MM.1S (cell line): Measurements from ENCODE around the gene ADAMTS6.

Experiments used
- DNase-seq: peaks from one replicate; pipeline ENCODE4 v3.0.0-alpha.2; 2015
- H2AFZ ChIP-seq: fragments of 300-600 bp; sonication (generic); 2 replicates; pipeline ENCODE4 v1.6.0; 2016; ENCODE audit warnings: antibody characterized with exemption, low read length
- H3F3A ChIP-seq: fragments of 300-600 bp; sonication (generic); 2 replicates; pipeline ENCODE4 v1.6.1; 2016; ENCODE audit warnings: mild to moderate bottlenecking, antibody characterized with exemption, low read length, moderate library complexity, mixed read lengths; ENCODE audit not compliant: insufficient read depth
- H3K27ac ChIP-seq: fragments of 300-600 bp; sonication (generic); 2 replicates; pipeline ENCODE4 v1.5.1; 2016; ENCODE audit warnings: mild to moderate bottlenecking, low read length
- H3K27me3 ChIP-seq: fragments of 300-600 bp; sonication (generic); replicated peaks from 2 replicates; pipeline ENCODE4 v1.6.0; 2016; ENCODE audit warnings: low read length; ENCODE audit not compliant: insufficient read depth
- H3K36me3 ChIP-seq: fragments of 300-600 bp; sonication (generic); replicated peaks from 2 replicates; pipeline ENCODE4 v1.6.1; 2016; ENCODE audit warnings: mild to moderate bottlenecking, low read length, mixed read lengths; ENCODE audit not compliant: insufficient read depth
- H3K4me1 ChIP-seq: fragments of 300-600 bp; sonication (generic); 2 replicates; pipeline ENCODE4 v1.6.1; 2016; ENCODE audit warnings: low read length, mixed read lengths
- H3K4me2 ChIP-seq: fragments of 300-600 bp; sonication (generic); 2 replicates; pipeline ENCODE4 v1.6.0; 2016; ENCODE audit warnings: low read depth, low read length
- H3K4me3 ChIP-seq: fragments of 300-600 bp; sonication (generic); 2 replicates; pipeline ENCODE4 v1.5.1; 2016; ENCODE audit warnings: low read length, mixed read lengths
- H3K79me2 ChIP-seq: fragments of 300-600 bp; sonication (generic); 2 replicates; pipeline ENCODE4 v1.6.1; 2016; ENCODE audit warnings: mixed run types, low read length, mixed read lengths
- H3K9ac ChIP-seq: fragments of 300-600 bp; sonication (generic); 2 replicates; pipeline ENCODE4 v1.6.1; 2016; ENCODE audit warnings: low read length, mixed read lengths
- H3K9me2 ChIP-seq: fragments of 300-600 bp; sonication (generic); replicated peaks from 2 replicates; pipeline ENCODE4 v1.6.1; 2016; ENCODE audit warnings: mild to moderate bottlenecking, low read length, mixed read lengths; ENCODE audit not compliant: insufficient read depth
- H3K9me3 ChIP-seq: fragments of 300-600 bp; sonication (generic); replicated peaks from 2 replicates; pipeline ENCODE4 v1.6.1; 2016; ENCODE audit warnings: mild to moderate bottlenecking, low read length, mixed read lengths; ENCODE audit not compliant: insufficient read depth
- H4K20me1 ChIP-seq: fragments of 300-600 bp; sonication (generic); 2 replicates; pipeline ENCODE4 v1.6.1; 2016; ENCODE audit warnings: mild to moderate bottlenecking, low read length, moderate library complexity, mixed read lengths; ENCODE audit not compliant: insufficient read depth
- CTCF ChIP-seq: fragments of 300-600 bp; sonication (generic); IDR thresholded peaks from 2 replicates; pipeline ENCODE4 v1.5.1; 2016; ENCODE audit warnings: antibody characterized with exemption, low read length, mixed read lengths
- EZH2 ChIP-seq: fragments of 300-600 bp; sonication (generic); optimal IDR thresholded peaks from 2 replicates; pipeline ENCODE3; 2017; ENCODE audit warnings: low read depth, mild to moderate bottlenecking, antibody characterized with exemption, low read length, mixed read lengths
- EZH2phosphoT487 ChIP-seq: fragments of 300-600 bp; sonication (generic); IDR thresholded peaks from 2 replicates; pipeline ENCODE4 v1.6.1; 2018; ENCODE audit warnings: antibody characterized with exemption, low read length

ADAMTS6 gene

GRCh38 chr5:65423623-65424022 lies 58.1 kb downstream of the ADAMTS6 start:
- Histone ChIP-seq H3K9me2 (no peaks in the 10 kb centered on the region), H3K27ac (no peak overlapping the region), H3K4me3 (no peak overlapping the region), H3K4me1 (no peaks in the 10 kb centered on the region), H3K27me3 (no peaks in the 10 kb centered on the region), H3K4me2 (no peak overlapping the region), H3F3A (no peaks in the 10 kb centered on the region), H3K9ac (no peak overlapping the region), H3K79me2 (no peaks in the 10 kb centered on the region), H3K36me3 (no peaks in the 10 kb centered on the region), H2AFZ (no peak overlapping the region), H3K9me3 (no peaks in the 10 kb centered on the region), H4K20me1 (no peaks in the 10 kb centered on the region)
- no peak for DNase-seq
- TF ChIP-seq CTCF = no peak
- TF ChIP-seq EZH2phosphoT487 = no peak
- no peak for TF ChIP-seq EZH2

- Histone ChIP-seq H3K4me1 (no peaks in the 10 kb centered on the region), H3K4me2 (no peak overlapping the region), H2AFZ (no peak overlapping the region), H3K36me3 (no peaks in the 10 kb centered on the region), H3F3A (no peaks in the 10 kb centered on the region), H3K79me2 (no peaks in the 10 kb centered on the region), H3K9ac (no peak overlapping the region), H4K20me1 (no peaks in the 10 kb centered on the region), H3K27ac (no peak overlapping the region), H3K4me3 (no peak overlapping the region), H3K27me3 (no peaks in the 10 kb centered on the region), H3K9me2 (no peaks in the 10 kb centered on the region), H3K9me3 (no peaks in the 10 kb centered on the region)
- DNase-seq = no peak
- no peak for TF ChIP-seq EZH2
- TF ChIP-seq CTCF = no peak
Measured at GRCh38 chr5:65418661-65419060, 63.1 kb downstream of the ADAMTS6 start.

- no peaks in the 10 kb centered on the region for H3K36me3 ChIP-seq
- no peaks in the 10 kb centered on the region for H3K27me3 ChIP-seq
- no peak overlapping the region for H3K27ac ChIP-seq
- H3K9me2 ChIP-seq = no peaks in the 10 kb centered on the region
- no peak for DNase-seq
- no peaks in the 10 kb centered on the region for H3K79me2 ChIP-seq
- H3K4me1 ChIP-seq = no peaks in the 10 kb centered on the region
- H2AFZ ChIP-seq = no peak overlapping the region
- H3K4me3 ChIP-seq = no peak overlapping the region
- no peaks in the 10 kb centered on the region for H3F3A ChIP-seq
- no peaks in the 10 kb centered on the region for H3K9me3 ChIP-seq
- TF ChIP-seq EZH2phosphoT487 (no peak), CTCF (no peak), EZH2 (no peak)
- H3K4me2 ChIP-seq = no peak overlapping the region
- no peak overlapping the region for H3K9ac ChIP-seq
- no peaks in the 10 kb centered on the region for H4K20me1 ChIP-seq
Measured at GRCh38 chr5:65413822-65414221, 67.9 kb downstream of the ADAMTS6 start.

- H3F3A ChIP-seq = no peaks in the 10 kb centered on the region
- no peak for DNase-seq
- no peak overlapping the region for H3K9ac ChIP-seq
- no peaks in the 10 kb centered on the region for H3K27me3 ChIP-seq
- H3K4me3 ChIP-seq = no peak overlapping the region
- H3K36me3 ChIP-seq = no peaks in the 10 kb centered on the region
- no peak overlapping the region for H3K4me2 ChIP-seq
- no peaks in the 10 kb centered on the region for H4K20me1 ChIP-seq
- no peak for TF ChIP-seq CTCF
- no peak for TF ChIP-seq EZH2
- TF ChIP-seq EZH2phosphoT487 = no peak
- no peaks in the 10 kb centered on the region for H3K9me2 ChIP-seq
- no peaks in the 10 kb centered on the region for H3K4me1 ChIP-seq
- no peak overlapping the region for H3K27ac ChIP-seq
- no peaks in the 10 kb centered on the region for H3K79me2 ChIP-seq
- no peak overlapping the region for H2AFZ ChIP-seq
- H3K9me3 ChIP-seq = no peaks in the 10 kb centered on the region
Measured at GRCh38 chr5:65412842-65413241, 68.9 kb downstream of the ADAMTS6 start.
